GM20431 (cell line): Measurements from ENCODE around the gene MCL1.
"Not testable (repeated sequence)": the region's sequence is repeated elsewhere in the genome, so short reads cannot be mapped to it uniquely, and the experiment has no call there.

ENCODE experiments used
- in situ Hi-C: fragments of 300-500 bp; cut with MseI, MboI; formaldehyde crosslinking; loops from one replicate; pipeline ENCODE4 v1.15.0; 2020; ENCODE audit warnings: low sequenced_read_pairs; ENCODE audit not compliant: unreplicated experiment

The MCL1 gene

GRCh38 chr1:150573648-150574071, 5.8 kb downstream of the MCL1 start:
- in situ Hi-C loops, result not testable (repeated sequence)

GRCh38 chr1:150572918-150573647, 6.3 kb downstream of the MCL1 start:
- in situ Hi-C loops, result no loop called here

- in situ Hi-C loops, result no loop called here
These were observed 10.8 kb downstream of the MCL1 start for GRCh38 chr1:150568594-150568966.

- in situ Hi-C loops, result no loop called here
These were observed 11.5 kb downstream of the MCL1 start for GRCh38 chr1:150567717-150568593.

GRCh38 chr1:150567341-150567716, 12.1 kb downstream of the MCL1 start:
- in situ Hi-C loops, result no loop called here

GRCh38 chr1:150566589-150567340, 12.6 kb downstream of the MCL1 start:
- in situ Hi-C loops, result no loop called here

- in situ Hi-C loops, result not testable (repeated sequence)
These were observed 14.0 kb downstream of the MCL1 start for GRCh38 chr1:150565240-150565991.

GRCh38 chr1:150564051-150564991, 15.1 kb downstream of the MCL1 start:
- in situ Hi-C loops, result no loop called here

GRCh38 chr1:150563340-150564038, 15.9 kb downstream of the MCL1 start:
- in situ Hi-C loops, result no loop called here

- in situ Hi-C loops, result no loop called here
These were observed 16.7 kb downstream of the MCL1 start for GRCh38 chr1:150562446-150563339.

- in situ Hi-C loops, result no loop called here
These were observed 17.4 kb downstream of the MCL1 start for GRCh38 chr1:150561974-150562445.

GRCh38 chr1:150561254-150561973, 18.0 kb downstream of the MCL1 start:
- in situ Hi-C loops, result no loop called here

GRCh38 chr1:150560576-150561253, 18.7 kb downstream of the MCL1 start:
- in situ Hi-C loops, result no loop called here

- in situ Hi-C loops, result no loop called here
These were observed 19.4 kb downstream of the MCL1 start for GRCh38 chr1:150560011-150560438.

GRCh38 chr1:150559656-150560010, 19.8 kb downstream of the MCL1 start:
- in situ Hi-C loops, result no loop called here
